ENCODE results near the gene PCYT1B. TPM values are rescaled to one million over a fixed set of nuclear protein-coding genes. Genes with fewer than 3 reads are reported as not detected.
A peak's percentile ranks its signal among the peaks of the same experiment; 100 is the strongest.

The PCYT1B gene
- total and polyA plus RNA-seq, 9 of the 15 experiments (the other 6 are each of a cell fraction or from before 2014, with no cell fraction given): 0.04 to 0.34 (median 0.07) TPM; not detected in 1

DNA sequence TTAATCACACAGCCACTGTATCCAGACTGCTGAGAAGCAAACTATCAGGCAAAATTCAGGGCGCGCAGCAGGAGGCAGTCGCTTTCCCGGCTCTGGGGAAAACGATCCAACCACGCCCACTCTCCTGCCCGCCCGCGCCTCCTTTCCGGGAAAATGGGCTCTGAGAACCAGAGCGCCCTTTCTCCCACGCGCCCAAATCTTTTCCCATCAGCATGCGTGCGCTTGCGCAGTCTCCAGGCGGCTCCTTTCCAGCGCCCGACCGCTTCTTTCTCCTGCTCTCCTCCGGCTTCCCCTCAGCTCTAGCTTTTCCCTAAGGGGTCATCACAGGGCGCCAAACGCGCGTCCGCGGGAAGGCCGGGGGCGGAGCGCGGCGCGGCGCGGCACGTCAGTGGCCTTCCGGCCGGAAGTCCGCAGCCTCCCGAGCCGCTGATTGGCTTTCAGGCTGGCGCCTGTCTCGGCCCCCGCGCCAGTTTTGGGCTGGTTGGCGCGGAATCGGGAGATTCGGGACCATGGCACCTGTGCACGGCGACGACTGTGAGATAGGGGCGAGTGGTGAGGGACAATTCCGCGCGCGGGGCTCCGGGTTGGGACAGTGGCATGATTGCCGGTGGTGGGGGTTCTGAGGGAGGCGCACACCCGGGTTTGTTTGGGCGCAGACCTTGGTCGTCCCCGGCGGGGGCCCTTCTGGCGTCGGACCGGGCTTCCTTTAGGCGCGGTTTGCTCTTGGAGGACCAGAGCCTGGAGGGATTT lies 46.5 kb upstream of the PCYT1B start, which contains the start of gene POLA1 (continued):
- TF ChIP-seq THRB (CRISPR knock-in tag; conservative IDR thresholded peaks at IDR 0.05) (no peak), THRAP3 (IDR thresholded peaks at IDR 0.05; ENCODE audit: borderline replicate concordance) (no peak), MCM2 (IDR thresholded peaks at IDR 0.05; ENCODE audit: low read depth) (no peak), SMAD4 (CRISPR knock-in tag; conservative IDR thresholded peaks at IDR 0.05) (peak; percentile 59; the same call in 1 of the 2 replicates), U2AF1 (optimal IDR thresholded peaks at IDR 0.05; ENCODE audit: low read depth, low read length) (no peak), ZNF174 (CRISPR knock-in tag; IDR thresholded peaks at IDR 0.05) (no peak), CLOCK (CRISPR knock-in tag; IDR thresholded peaks at IDR 0.05; ENCODE audit: borderline replicate concordance) (no peak), ZNF197 (CRISPR knock-in tag; IDR thresholded peaks at IDR 0.05; ENCODE audit: low read depth) (no peak), HES1 (IDR thresholded peaks at IDR 0.05; ENCODE audit: low read depth) (no peak), NCOA4 (IDR thresholded peaks at IDR 0.05; ENCODE audit: partially characterized antibody) (no peak), KHSRP (IDR thresholded peaks at IDR 0.05) (peak; percentile 75; the same call in 1 of the 2 replicates), HINFP (tag; conservative IDR thresholded peaks at IDR 0.05; ENCODE audit: low read depth) (no peak), CEBPB (tag; IDR thresholded peaks at IDR 0.05) (no peak), ZFP30 (CRISPR knock-in tag; IDR thresholded peaks at IDR 0.05; ENCODE audit: borderline replicate concordance) (no peak), ZNF764 (CRISPR knock-in tag; IDR thresholded peaks at IDR 0.05; ENCODE audit: low read depth) (peak; percentile 87), RB1 (IDR thresholded peaks at IDR 0.05; ENCODE audit: low read depth) (peak; percentile 60; the same call in 1 of the 2 replicates), GTF2B (IDR thresholded peaks at IDR 0.05; ENCODE audit: extremely low read depth, insufficient read length) (no peak)
- TF ChIP-seq, protein P1, sequence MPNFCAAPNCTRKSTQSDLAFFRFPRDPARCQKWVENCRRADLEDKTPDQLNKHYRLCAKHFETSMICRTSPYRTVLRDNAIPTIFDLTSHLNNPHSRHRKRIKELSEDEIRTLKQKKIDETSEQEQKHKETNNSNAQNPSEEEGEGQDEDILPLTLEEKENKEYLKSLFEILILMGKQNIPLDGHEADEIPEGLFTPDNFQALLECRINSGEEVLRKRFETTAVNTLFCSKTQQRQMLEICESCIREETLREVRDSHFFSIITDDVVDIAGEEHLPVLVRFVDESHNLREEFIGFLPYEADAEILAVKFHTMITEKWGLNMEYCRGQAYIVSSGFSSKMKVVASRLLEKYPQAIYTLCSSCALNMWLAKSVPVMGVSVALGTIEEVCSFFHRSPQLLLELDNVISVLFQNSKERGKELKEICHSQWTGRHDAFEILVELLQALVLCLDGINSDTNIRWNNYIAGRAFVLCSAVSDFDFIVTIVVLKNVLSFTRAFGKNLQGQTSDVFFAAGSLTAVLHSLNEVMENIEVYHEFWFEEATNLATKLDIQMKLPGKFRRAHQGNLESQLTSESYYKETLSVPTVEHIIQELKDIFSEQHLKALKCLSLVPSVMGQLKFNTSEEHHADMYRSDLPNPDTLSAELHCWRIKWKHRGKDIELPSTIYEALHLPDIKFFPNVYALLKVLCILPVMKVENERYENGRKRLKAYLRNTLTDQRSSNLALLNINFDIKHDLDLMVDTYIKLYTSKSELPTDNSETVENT (CRISPR knock-in tag; IDR thresholded peaks at IDR 0.05): no peak

Measured in K562 (cell line).